HUES6 (cell line): ENCODE measurements around the gene ITFG1.
"Not testable (repeated sequence)": the region's sequence is repeated elsewhere in the genome, so short reads cannot be mapped to it uniquely, and the experiment has no call there.

Experiments
- H3K27ac ChIP-seq: 2 replicates; pipeline ENCODE4 v1.7.0; 2013; ENCODE audit warnings: low read depth, mild to moderate bottlenecking, low read length, inconsistent platforms
- H3K27me3 ChIP-seq: 2 replicates; pipeline ENCODE4 v1.6.1; 2013; ENCODE audit warnings: low read length; ENCODE audit not compliant: control insufficient read depth, insufficient read depth
- H3K36me3 ChIP-seq: 2 replicates; pipeline ENCODE4 v1.6.1; 2013; ENCODE audit warnings: low read length; ENCODE audit not compliant: control insufficient read depth, insufficient read depth
- H3K4me1 ChIP-seq: 2 replicates; pipeline ENCODE4 v1.6.1; 2013; ENCODE audit warnings: low read length; ENCODE audit not compliant: control insufficient read depth, insufficient read depth
- H3K4me3 ChIP-seq: 2 replicates; pipeline ENCODE4 v1.5.1; 2013; ENCODE audit warnings: low read depth, low read length
- H3K9ac ChIP-seq: one replicate; pipeline ENCODE4 v1.6.1; 2013; ENCODE audit warnings: mild to moderate bottlenecking, low read length
- H3K9me3 ChIP-seq: 2 replicates; pipeline ENCODE4 v1.6.1; 2013; ENCODE audit warnings: low read depth, low read length; ENCODE audit not compliant: control insufficient read depth, insufficient read depth

ITFG1 gene

DNA sequence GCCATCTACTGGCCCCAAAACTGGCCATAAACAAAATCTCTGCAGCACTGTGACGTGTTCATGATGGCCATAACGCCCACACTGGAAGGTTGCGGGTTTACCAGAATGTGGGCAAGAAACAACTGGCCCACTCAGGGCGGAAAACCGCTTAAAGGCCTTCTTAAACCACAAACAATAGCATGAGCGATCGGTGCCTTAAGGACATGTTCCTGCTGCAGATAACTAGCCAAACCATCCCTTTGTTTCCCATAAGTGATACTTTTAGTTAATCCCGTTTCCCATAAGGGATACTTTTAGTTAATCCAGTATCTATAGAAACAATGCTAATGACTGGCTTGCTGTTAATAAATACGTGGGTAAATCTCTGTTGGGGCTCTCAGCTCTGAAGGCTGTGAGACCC lies 308.4 kb downstream of the ITFG1 start:
- not testable (repeated sequence) for H3K27me3 ChIP-seq, H3K4me1 ChIP-seq, H3K4me3 ChIP-seq, H3K9ac ChIP-seq, H3K27ac ChIP-seq
- Histone ChIP-seq H3K9me3 (peaks cover 33% of the 10 kb centered on the region), H3K36me3 (peaks cover 16% of the 10 kb centered on the region)

DNA sequence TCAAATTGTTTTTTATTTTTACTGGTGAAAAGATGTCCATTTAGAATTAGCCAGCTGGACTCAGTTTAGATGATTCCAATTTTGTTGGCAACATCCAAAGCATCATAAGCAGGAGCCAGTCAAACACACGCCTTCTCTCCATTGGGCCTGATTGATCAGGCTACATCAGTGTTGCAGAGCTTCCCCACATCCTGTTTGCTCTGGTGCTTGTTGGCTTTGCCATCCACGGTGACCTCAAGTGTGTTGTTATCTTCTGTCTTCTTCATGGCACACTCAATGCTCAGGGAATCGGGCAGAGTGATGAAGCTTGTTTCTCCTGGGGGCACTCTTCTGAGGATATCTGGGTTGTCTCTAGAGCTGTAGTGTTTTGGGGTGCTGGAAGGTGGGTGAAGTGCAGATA lies 310.8 kb downstream of the ITFG1 start:
- Histone ChIP-seq H3K4me3 (no peak overlapping the region), H3K9me3 (peaks cover 32% of the 10 kb centered on the region), H3K27me3 (peaks cover 13% of the 10 kb centered on the region), H3K9ac (no peak overlapping the region), H3K27ac (no peak overlapping the region), H3K4me1 (no peaks in the 10 kb centered on the region), H3K36me3 (peaks cover 13% of the 10 kb centered on the region)

DNA sequence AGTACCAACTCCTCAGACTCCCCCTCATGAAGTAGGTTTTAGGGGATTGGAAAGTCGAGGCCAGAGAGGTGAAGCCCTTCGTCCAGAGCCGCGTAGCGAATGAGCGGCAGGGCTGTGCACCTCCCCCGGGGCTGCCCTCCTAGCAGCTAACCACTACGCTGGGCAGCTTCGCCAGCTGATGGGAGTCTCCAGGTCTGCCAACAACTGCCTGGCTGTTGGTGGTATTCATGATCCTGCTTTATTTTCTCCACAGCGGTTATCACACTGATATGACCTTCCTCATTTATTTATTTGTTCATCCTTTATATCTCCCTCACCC lies 316.3 kb downstream of the ITFG1 start:
- H3K27ac ChIP-seq: no peak overlapping the region
- H3K9me3 ChIP-seq: peaks cover under 1% of the 10 kb centered on the region; the same call in 1 of the 2 replicates
- H3K36me3 ChIP-seq: no peaks in the 10 kb centered on the region
- H3K27me3 ChIP-seq: peaks cover 36% of the 10 kb centered on the region
- peak overlapping the region; percentile 52 for H3K4me3 ChIP-seq
- peak overlapping the region; percentile 54 for H3K9ac ChIP-seq
- H3K4me1 ChIP-seq: peaks cover 6% of the 10 kb centered on the region; the same call in 1 of the 2 replicates

DNA sequence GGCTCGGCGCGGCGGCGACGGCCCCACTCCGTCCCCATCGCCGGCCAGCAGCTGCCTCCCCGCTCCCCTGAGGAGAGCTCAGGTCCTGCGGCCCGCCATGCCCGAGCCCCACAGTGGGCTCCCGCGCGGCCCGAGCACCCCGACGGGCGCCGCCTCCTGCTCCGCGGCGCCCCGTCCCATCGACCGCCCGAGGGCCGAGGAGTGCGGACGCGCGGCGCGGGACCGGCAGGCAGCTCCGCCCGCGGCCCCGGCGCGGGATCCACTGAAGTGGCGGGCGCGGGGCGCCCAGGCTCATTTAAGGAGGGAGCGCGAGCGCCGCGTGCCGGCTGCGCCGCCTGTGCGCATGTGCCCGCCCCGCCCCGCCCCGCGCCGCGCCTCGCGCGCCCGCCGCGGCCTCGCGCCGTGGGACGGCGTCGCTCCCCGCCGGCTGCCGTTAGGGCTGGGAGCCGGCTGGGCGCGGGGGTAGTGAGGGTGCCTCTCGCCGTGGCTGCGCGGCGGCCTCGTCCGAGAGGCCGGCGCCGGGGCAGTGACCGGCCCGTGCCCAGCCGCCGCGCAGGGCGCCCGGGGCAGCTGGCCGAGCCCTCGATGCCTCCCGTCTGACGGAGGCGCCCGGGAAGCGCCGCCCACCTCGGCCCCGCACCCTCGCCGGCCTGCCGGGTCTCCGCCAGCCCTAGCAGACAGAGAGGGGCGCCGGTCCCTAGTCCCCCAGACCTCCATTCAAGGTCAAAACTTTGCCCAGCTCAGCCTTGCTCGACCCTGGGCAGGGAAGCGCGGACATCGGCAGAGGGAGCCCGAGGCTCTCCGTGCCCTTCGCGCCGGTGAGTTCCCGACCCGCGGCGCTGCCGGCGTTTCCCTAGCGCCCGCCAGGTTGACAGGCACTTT lies 316.9 kb downstream of the ITFG1 start, which contains the start of gene NETO2:
Gene NETO2 (minus strand): TSS at position 269 of the 882 bp plus-strand sequence. CDS start 333 bp downstream, outside the sequence.
- Histone ChIP-seq H3K4me1 (peaks cover 7% of the 10 kb centered on the region; the same call in 1 of the 2 replicates), H3K4me3 (peak within 1 kb of the TSS; percentile 76), H3K9me3 (no peaks in the 10 kb centered on the region), H3K9ac (peak within 1 kb of the TSS; percentile 81), H3K27ac (no peak within 1 kb of the TSS), H3K27me3 (peaks cover 36% of the 10 kb centered on the region), H3K36me3 (no peaks in the 10 kb centered on the region)

DNA sequence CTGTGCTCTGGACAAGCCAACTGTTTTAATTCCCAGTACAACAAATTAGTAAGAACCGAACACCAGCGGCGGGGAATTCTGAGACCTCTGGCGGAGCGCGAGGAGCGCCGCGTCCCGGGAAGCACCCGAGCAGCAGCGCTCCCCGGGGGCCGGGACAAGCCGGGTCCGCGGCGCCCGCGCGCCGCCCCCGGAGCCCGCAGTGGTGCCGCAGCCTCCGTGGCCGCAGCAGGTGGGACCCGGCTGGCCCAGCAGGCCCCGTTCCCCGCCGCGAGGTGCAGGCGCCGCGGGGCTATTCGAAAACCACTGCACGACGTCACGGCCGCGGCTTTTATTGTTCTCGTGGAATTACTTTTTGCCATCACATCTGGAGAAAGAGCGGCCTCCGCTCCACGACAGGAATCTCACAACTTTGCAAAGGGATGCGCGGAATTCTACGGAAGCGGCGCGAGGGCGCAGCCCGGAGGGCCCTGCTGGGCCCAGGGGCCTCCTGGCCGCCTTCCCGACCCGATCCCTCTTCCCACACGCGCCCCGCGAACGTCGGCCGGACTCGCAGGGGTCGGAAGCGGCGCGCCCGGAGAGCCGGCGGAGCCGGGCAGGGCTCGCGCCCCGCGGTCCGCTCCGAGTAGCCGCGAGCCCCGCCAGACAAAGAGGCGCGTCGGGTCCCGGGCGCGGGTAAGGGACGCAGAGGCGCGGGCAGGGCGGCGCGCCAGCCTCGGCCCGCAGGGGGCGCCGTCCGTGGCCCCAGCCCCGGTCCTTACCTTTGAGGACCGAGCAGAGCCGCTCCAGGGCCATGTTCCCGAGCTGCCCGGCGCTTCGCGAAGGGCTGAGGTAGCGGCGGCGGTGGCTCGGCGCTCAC lies 317.8 kb downstream of the ITFG1 start:
- Histone ChIP-seq H3K27me3 (peaks cover 36% of the 10 kb centered on the region), H3K4me3 (peak overlapping the region; percentile 76), H3K27ac (no peak overlapping the region), H3K9ac (peak overlapping the region; percentile 81), H3K9me3 (no peaks in the 10 kb centered on the region), H3K36me3 (no peaks in the 10 kb centered on the region), H3K4me1 (peaks cover 9% of the 10 kb centered on the region; the same call in 1 of the 2 replicates)

DNA sequence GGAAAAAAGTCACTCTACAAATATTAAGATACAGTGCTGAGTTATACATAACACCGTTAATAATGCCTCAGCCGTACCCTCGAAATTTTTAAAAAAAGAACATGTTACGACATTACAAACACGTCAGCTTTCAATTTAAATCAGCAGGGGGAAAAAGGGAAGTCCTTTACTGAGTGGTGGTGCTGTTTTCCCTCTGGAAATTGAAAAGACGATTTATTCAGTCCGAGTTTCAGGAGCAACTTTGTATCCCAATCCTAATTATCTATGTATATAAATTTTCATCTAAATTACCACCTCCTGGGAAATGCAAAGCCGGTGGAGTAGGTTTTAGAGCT lies 318.4 kb downstream of the ITFG1 start:
- Histone ChIP-seq H3K27ac (no peak overlapping the region), H3K9ac (peak overlapping the region; percentile 81), H3K4me1 (peaks cover 9% of the 10 kb centered on the region; the same call in 1 of the 2 replicates), H3K4me3 (peak overlapping the region; percentile 76), H3K36me3 (no peaks in the 10 kb centered on the region), H3K27me3 (peaks cover 36% of the 10 kb centered on the region), H3K9me3 (no peaks in the 10 kb centered on the region)

DNA sequence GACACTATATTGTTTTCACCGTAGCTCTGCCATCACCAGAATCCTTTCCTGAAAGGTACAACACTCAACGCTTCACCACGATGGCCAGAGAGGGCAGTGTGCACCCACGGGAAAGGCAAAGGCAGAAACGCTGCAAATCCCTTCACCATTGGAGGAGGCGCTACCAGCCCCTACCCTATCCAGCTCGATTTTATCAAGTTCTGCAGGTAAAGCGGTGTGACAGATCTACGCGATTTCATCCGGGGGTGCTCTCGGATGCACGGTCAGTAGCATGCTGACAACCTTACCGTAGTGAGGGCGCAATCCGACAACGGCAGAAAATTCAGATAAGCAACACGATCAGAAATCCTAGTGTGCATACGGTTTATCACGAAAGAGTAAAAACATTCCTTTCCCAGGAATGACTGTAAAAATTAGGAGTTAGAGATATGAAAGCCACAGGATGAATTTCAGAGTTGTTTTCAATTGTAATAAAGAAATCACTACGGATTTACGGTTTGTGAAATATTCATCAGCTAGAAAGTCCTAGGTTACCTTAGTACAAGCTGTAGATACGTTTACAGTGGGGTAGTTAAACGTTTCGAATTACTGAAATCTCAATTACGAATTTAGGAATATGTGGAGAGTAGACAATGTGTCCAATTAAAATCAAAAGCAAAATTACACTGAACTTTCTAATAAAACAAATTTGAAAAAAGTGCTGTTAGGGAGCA lies 318.9 kb downstream of the ITFG1 start:
- Histone ChIP-seq H3K4me1 (peaks cover 9% of the 10 kb centered on the region; the same call in 1 of the 2 replicates), H3K9me3 (no peaks in the 10 kb centered on the region), H3K9ac (no peak overlapping the region), H3K27ac (no peak overlapping the region), H3K27me3 (peaks cover 36% of the 10 kb centered on the region), H3K4me3 (peak overlapping the region; percentile 76), H3K36me3 (no peaks in the 10 kb centered on the region)

DNA sequence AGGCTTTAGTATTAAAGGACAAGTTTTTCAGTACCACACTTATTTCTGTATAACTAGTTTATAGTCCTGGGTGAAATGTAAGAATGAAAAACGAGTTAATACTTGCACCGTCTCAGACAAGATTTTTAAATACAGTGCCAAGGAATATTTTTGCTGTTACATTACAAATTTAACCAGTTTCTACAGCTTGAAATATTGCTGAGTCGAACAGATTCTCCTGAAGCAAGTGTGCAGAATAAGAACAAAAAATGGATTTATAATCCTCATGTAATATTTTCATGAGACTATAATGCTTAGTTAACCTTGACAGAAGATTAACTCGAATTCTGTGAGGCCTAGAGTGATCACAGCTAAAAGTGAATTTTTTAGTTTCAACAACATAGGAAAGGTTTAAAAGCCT lies 320.2 kb downstream of the ITFG1 start:
- Histone ChIP-seq H3K9me3 (no peaks in the 10 kb centered on the region), H3K4me3 (no peak overlapping the region), H3K27ac (no peak overlapping the region), H3K36me3 (no peaks in the 10 kb centered on the region), H3K27me3 (peaks cover 30% of the 10 kb centered on the region), H3K4me1 (peaks cover 9% of the 10 kb centered on the region; the same call in 1 of the 2 replicates), H3K9ac (no peak overlapping the region)

DNA sequence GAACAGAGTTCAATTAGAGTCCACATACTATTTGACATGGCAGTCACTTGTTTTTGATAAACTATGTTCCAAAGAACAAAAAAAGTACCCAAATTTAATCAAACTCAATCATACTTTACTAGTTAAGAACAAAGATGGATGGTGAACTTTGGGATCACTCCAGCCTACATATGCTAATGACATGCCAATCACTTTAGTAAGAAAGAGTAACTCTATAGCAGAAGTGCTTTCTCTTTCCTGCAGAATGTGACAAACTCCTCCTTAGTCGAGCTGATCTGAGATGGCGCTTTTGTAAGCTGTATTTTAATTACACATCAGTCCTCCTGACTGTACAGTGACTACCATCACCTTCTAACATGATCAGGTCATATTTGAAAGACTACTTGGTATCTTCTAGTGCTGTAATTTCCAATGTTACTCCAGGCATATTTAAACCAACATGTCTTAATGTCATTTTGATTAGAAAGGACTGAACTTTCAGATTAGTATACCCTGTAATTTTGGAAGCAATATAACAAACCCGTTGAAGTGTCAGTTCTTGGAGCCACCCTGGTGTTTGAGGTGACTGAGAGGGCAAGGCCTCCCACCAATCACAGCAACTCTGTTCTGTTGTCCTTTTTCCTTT lies 321.2 kb downstream of the ITFG1 start:
- peaks cover 9% of the 10 kb centered on the region; the same call in 1 of the 2 replicates for H3K4me1 ChIP-seq
- H3K27me3 ChIP-seq: peaks cover 20% of the 10 kb centered on the region
- no peak overlapping the region for H3K27ac ChIP-seq
- no peaks in the 10 kb centered on the region for H3K9me3 ChIP-seq
- no peaks in the 10 kb centered on the region for H3K36me3 ChIP-seq
- no peak overlapping the region for H3K9ac ChIP-seq
- no peak overlapping the region for H3K4me3 ChIP-seq

DNA sequence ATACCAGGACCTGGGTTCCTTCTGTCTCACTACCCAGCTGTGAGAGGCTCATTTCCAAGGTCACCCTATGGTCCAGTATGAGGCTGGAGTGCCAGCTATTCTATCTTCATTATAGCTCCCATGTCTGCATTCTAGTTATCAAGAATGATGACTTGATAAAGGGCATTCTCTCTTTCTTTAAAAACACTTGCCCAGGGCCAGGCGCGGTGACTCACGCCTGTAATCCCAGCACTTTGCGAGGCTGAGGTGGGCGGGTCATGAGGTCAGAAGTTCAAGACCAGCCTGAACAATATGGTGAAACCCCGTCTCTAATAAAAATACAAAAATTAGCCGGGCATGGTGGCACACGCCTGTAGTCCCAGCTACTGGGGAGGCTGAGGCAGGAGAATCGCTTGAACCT lies 322.9 kb downstream of the ITFG1 start:
- H3K4me1 ChIP-seq, H3K36me3 ChIP-seq, H3K9me3 ChIP-seq, H3K4me3 ChIP-seq, H3K9ac ChIP-seq, H3K27ac ChIP-seq: not testable (repeated sequence)
- H3K27me3 ChIP-seq: peaks cover 10% of the 10 kb centered on the region
